Transverse colon (tissue), 4 donors: ENCODE measurements around the gene RIT2. TPM values are rescaled to one million over a fixed set of nuclear protein-coding genes. Genes with fewer than 3 reads are reported as not detected.

Experiments
- DNase-seq: peaks from one replicate; pipeline ENCODE4 v3.0.0-alpha.2; 2019
- H3K27ac ChIP-seq, 4 donors: fragments of 200-600 bp; sonication (generic); 2 replicates each; pipeline ENCODE4 v1.5.1; 2016 to 2018; ENCODE audit warnings: inconsistent platforms in 4 of 4
- H3K27me3 ChIP-seq: fragments of 200-600 bp; sonication (generic); 2 replicates; pipeline ENCODE4 v1.5.1; 2017; ENCODE audit warnings: inconsistent platforms
- H3K36me3 ChIP-seq, 4 donors: fragments of 200-600 bp; sonication (generic); 2 replicates each; pipeline ENCODE4 v1.5.1; 2017 to 2019; ENCODE audit warnings: inconsistent platforms in 4 of 4
- H3K4me1 ChIP-seq, 4 donors: fragments of 200-600 bp; sonication (generic); 2 replicates each; pipeline ENCODE4 v1.5.1; 2017 to 2020; ENCODE audit warnings: inconsistent platforms in 4 of 4
- H3K4me3 ChIP-seq, 4 donors: fragments of 200-600 bp; sonication (generic); 1 replicate in 1 of 4; 2 replicates in 3 of 4; pipeline versions ENCODE4 v1.5.1 to v1.6.1; 2017 to 2019; ENCODE audit warnings: inconsistent platforms in 4 of 4
- H3K9me3 ChIP-seq, 2 donors: fragments of 200-600 bp; sonication (generic); 2 replicates each; pipeline ENCODE4 v1.5.1; 2017 to 2019; ENCODE audit warnings: inconsistent platforms in 2 of 2
- EP300 ChIP-seq: sonication (generic); formaldehyde crosslinking; IDR thresholded peaks from one replicate; pipeline ENCODE4 v1.6.1; 2017; ENCODE audit warnings: antibody characterized with exemption, low read depth
- POLR2A ChIP-seq: fragments of 450-650 bp; IDR thresholded peaks from one replicate; pipeline ENCODE4 v1.6.1; 2016; ENCODE audit warnings: antibody characterized with exemption, mild to moderate bottlenecking, moderate library complexity
- POLR2AphosphoS5 ChIP-seq, 3 donors: sonication (generic); formaldehyde crosslinking; IDR thresholded peaks; one replicate each; pipeline ENCODE4 v1.6.1; 2016; ENCODE audit warnings: antibody characterized with exemption in 3 of 3
- WGBS, 2 donors: methylation state at CpG; one replicate each; pipeline ENCODE4 v1.1.5; 2018; ENCODE audit warnings: low coverage in 1 of 2; 5-methylcytosine and 5-hydroxymethylcytosine counted together
- in situ Hi-C, 4 donors: fragments of 200-750 bp; cut with MboI; loops; one replicate each; pipeline versions ENCODE4 v1.15.0 to v1.15.1; 2017; ENCODE audit warnings: low sequenced_read_pairs in 3 of 4, low pct_ligation_motif_present in 1 of 4, low pct_unique_long_range_greater_than_20kb in 1 of 4
- intact Hi-C: fragments of 100-400 bp; cut with DNase I; formaldehyde crosslinking; loops from one replicate; pipeline ENCODE4 v1.15.1; 2023; ENCODE audit warnings: low total_unique reads
- total RNA-seq, 4 donors: library from RNA; depleted of rRNA; stranded (reverse); fragments of >200 nt; gene quantifications; one replicate each; pipeline ENCODE4 v1.1.0, GENCODE V29; 2016
- TF ChIP-seq, protein P1 (sequence below), 5 experiments: fragments of 200-600 bp in 3 of 5; fragments of 450-650 bp in 2 of 5; sonication (generic) in 3 of 5; IDR thresholded peaks; 1 replicate in 2 of 5; 2 replicates in 3 of 5; pipeline ENCODE4 v1.5.1; 2016 to 2017; ENCODE audit warnings: antibody characterized with exemption in 5 of 5, inconsistent platforms in 3 of 5, mild to moderate bottlenecking in 2 of 5, moderate library complexity in 1 of 5

Gene RIT2
- total RNA-seq, 4 donors from 2014 or later, result not detected

DNA sequence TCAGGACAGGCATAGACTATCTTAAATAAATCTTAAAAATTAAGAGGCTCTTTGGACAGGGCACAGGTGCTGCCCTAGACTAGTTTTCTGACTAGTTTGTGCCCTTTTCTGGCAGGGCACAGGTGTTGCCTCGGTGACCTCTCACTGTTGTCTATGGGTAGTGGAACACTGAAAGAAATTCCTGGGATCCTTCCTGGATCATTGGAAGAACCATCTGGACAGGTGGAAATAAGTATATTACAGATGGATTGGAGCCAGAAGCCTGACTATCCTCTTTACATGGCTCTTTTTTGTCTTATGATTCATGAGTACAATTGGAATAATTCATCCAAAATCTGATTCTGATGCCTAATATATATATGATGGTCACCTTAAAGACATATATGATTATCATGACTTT is 286.6 kb downstream of the RIT2 start:
- H3K4me1 ChIP-seq, result no peaks in the 10 kb centered on the region
- WGBS, 2 donors, result 73% methylated on average over 1 of the region's 1 CpG; no CpG with 5 or more reads in 1 of the 2 donors
- no peaks in the 10 kb centered on the region for H3K36me3 ChIP-seq
- no peak overlapping the region for H3K27ac ChIP-seq
- intact Hi-C loops, result no loop called here
- in situ Hi-C loops, result no loop called here
- no peak for TF ChIP-seq EP300
- TF ChIP-seq, protein P1, sequence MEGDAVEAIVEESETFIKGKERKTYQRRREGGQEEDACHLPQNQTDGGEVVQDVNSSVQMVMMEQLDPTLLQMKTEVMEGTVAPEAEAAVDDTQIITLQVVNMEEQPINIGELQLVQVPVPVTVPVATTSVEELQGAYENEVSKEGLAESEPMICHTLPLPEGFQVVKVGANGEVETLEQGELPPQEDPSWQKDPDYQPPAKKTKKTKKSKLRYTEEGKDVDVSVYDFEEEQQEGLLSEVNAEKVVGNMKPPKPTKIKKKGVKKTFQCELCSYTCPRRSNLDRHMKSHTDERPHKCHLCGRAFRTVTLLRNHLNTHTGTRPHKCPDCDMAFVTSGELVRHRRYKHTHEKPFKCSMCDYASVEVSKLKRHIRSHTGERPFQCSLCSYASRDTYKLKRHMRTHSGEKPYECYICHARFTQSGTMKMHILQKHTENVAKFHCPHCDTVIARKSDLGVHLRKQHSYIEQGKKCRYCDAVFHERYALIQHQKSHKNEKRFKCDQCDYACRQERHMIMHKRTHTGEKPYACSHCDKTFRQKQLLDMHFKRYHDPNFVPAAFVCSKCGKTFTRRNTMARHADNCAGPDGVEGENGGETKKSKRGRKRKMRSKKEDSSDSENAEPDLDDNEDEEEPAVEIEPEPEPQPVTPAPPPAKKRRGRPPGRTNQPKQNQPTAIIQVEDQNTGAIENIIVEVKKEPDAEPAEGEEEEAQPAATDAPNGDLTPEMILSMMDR (IDR thresholded peaks at IDR 0.05), result no peak
- TF ChIP-seq POLR2A, result no peak
- no peak for TF ChIP-seq POLR2AphosphoS5 (IDR thresholded peaks at IDR 0.05)
- H3K4me3 ChIP-seq, result no peak overlapping the region
- no peaks in the 10 kb centered on the region for H3K27me3 ChIP-seq
- DNase-seq, result no peak
- no peaks in the 10 kb centered on the region for H3K9me3 ChIP-seq

DNA sequence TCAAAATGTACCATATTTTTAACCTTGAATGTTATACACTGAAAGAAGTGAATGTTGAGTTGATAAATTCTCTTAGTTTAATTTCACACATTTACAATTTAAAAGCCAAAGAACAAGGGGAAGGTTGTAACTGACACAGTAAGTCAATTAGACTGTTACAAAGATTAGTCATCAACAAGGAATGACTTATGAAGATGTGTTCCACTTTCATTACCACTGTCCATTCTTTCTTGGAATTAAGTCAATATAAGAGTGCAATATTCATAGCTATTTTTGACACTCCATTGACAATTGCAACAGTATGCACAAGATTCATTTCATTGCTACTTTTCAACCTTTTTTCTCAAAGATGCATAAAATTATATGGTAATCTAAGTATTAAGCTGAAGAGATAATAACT is 291.3 kb downstream of the RIT2 start:
- Histone ChIP-seq H3K27me3 (no peaks in the 10 kb centered on the region), H3K27ac (no peak overlapping the region), H3K4me3 (no peak overlapping the region), H3K9me3 (no peaks in the 10 kb centered on the region), H3K36me3 (no peaks in the 10 kb centered on the region), H3K4me1 (no peaks in the 10 kb centered on the region)
- TF ChIP-seq POLR2AphosphoS5 (IDR thresholded peaks at IDR 0.05) (no peak), POLR2A (no peak), EP300 (no peak)
- TF ChIP-seq, protein P1 (IDR thresholded peaks at IDR 0.05), result no peak
- in situ Hi-C loops, result no loop called here
- DNase-seq, result no peak
- intact Hi-C loops, result no loop called here

DNA sequence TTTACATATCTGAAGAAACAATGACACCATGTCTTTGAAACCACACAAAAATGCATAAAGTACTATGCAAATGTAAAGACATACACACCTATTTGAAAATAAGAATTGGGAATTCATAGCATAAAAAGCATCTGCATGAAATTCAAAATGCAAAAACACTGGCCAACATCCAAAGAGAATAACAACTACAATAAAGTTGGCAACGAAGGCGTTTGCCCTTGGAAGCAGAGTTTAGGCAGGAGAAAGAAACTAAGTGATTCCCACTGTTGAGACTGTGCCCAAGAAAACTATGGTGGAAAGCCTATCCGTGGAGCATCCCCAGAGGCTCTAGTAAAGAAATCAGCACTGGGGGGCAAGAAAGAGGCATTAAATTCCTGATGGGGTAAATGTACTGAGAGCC is 292.8 kb downstream of the RIT2 start:
- H3K4me3 ChIP-seq, result no peak overlapping the region
- H3K36me3 ChIP-seq, result no peaks in the 10 kb centered on the region
- in situ Hi-C loops (no loop called here), intact Hi-C loops (no loop called here)
- H3K27me3 ChIP-seq, result no peaks in the 10 kb centered on the region
- no peaks in the 10 kb centered on the region for H3K4me1 ChIP-seq
- no peak for DNase-seq
- H3K27ac ChIP-seq, result no peak overlapping the region
- H3K9me3 ChIP-seq, result no peaks in the 10 kb centered on the region
- TF ChIP-seq EP300 (no peak), POLR2AphosphoS5 (IDR thresholded peaks at IDR 0.05) (no peak), POLR2A (no peak)
- TF ChIP-seq, protein P1 (IDR thresholded peaks at IDR 0.05), result no peak
- WGBS, 2 donors, result 63 to 80% methylated on average over 1 to 3 of the region's 3 CpGs

DNA sequence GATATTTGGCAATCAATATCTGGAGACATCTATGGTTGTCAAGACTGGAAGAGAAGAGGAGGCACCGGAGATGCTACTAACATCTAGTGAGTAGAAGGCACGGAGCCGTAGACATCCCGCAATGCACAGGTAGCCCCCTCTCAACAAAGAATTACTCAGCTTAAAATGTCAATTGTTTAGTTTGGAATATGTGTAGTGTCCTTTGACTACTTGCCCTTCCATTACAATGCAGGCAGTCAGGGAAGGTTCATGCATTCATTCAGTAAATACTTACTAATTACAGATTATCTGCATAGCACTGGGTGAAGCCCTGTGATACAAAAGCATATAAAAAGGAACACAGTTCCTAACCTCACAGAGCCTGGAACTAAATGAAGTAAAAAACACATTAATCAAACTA is 294.0 kb downstream of the RIT2 start:
- in situ Hi-C loops, result no loop called here
- Histone ChIP-seq H3K27me3 (no peaks in the 10 kb centered on the region), H3K36me3 (no peaks in the 10 kb centered on the region), H3K4me3 (no peak overlapping the region), H3K4me1 (no peaks in the 10 kb centered on the region), H3K9me3 (no peaks in the 10 kb centered on the region), H3K27ac (no peak overlapping the region)
- no peak for DNase-seq
- WGBS, 2 donors, result 86 to 93% methylated on average over 3 to 4 of the region's 4 CpGs
- intact Hi-C loops, result no loop called here
- TF ChIP-seq EP300 (no peak), POLR2A (no peak), POLR2AphosphoS5 (IDR thresholded peaks at IDR 0.05) (no peak)
- TF ChIP-seq, protein P1 (IDR thresholded peaks at IDR 0.05), result no peak
